Activated CD8-positive, alpha-beta T cell treated with anti-CD3 and anti-CD28 coated beads, Interleukin-2, amount 10 ng/mL, durations not matched to agents 7 days and 5 days (primary cell): ENCODE results near the gene TMEM52. TPM values are rescaled to one million over a fixed set of nuclear protein-coding genes. Genes with fewer than 3 reads are reported as not detected.

Experiments
- ATAC-seq: fragments of 150-1000 bp; cut with Tn5 transposase; one replicate; pipeline ENCODE4 v1.10.0; 2021; ENCODE audit warnings: moderate library complexity
- CTCF ChIA-PET: fragments of 350-600 bp; sonication (Branson Sonifier 250); formaldehyde crosslinking; loops from one replicate; lab custom pipeline; 2021; ENCODE audit warnings: antibody characterized with exemption; lab: Charles Lee
- POLR2A ChIA-PET: fragments of 350-600 bp; sonication (Branson Sonifier 250); formaldehyde crosslinking; loops from one replicate; lab custom pipeline; 2021; ENCODE audit warnings: antibody characterized with exemption; lab: Charles Lee
- DNase-seq: peaks from one replicate; pipeline ENCODE4 v3.0.0-alpha.2; 2020
- H3K27ac Mint-ChIP-seq: one replicate; pipeline ENCODE4 v1.8.0; 2021; ENCODE audit warnings: mild to moderate bottlenecking, mixed read lengths
- H3K27me3 Mint-ChIP-seq: one replicate; pipeline ENCODE4 v1.8.0; 2021; ENCODE audit warnings: low read depth, mixed read lengths
- H3K36me3 Mint-ChIP-seq: one replicate; pipeline ENCODE4 v1.8.0; 2021; ENCODE audit warnings: low read depth, mixed read lengths
- H3K4me1 Mint-ChIP-seq: one replicate; pipeline ENCODE4 v1.8.0; 2021; ENCODE audit warnings: low read depth, mixed read lengths
- H3K4me3 Mint-ChIP-seq: one replicate; pipeline ENCODE4 v1.8.0; 2021; ENCODE audit warnings: mild to moderate bottlenecking, mixed read lengths
- H3K9me3 Mint-ChIP-seq: one replicate; pipeline ENCODE4 v1.8.0; 2022; ENCODE audit warnings: mixed read lengths; ENCODE audit not compliant: insufficient read depth
- total RNA-seq, 2 experiments: library from RNA; stranded (reverse); gene quantifications; one replicate each; pipeline ENCODE4 v1.2.3, GENCODE V29; 2021

Gene TMEM52
- total RNA-seq, 2 experiments from 2014 or later = 0.70 TPM; not detected in 1

GRCh38 chr1:1924849-1925248 is 5.8 kb upstream of the TMEM52 start:
- ChIA-PET POLR2A (no interaction called here), CTCF (no interaction called here)
- H3K9me3 Mint-ChIP-seq = no peaks in the 10 kb centered on the region
- no peaks in the 10 kb centered on the region for H3K36me3 Mint-ChIP-seq
- DNase-seq (no peak), ATAC-seq (no peak)
- H3K4me3 Mint-ChIP-seq = no peak overlapping the region
- H3K27ac Mint-ChIP-seq = no peak overlapping the region
- no peaks in the 10 kb centered on the region for H3K4me1 Mint-ChIP-seq
- H3K27me3 Mint-ChIP-seq = no peaks in the 10 kb centered on the region

GRCh38 chr1:1924386-1924785 is 5.3 kb upstream of the TMEM52 start:
- Mint-ChIP-seq H3K4me3 (no peak overlapping the region), H3K4me1 (no peaks in the 10 kb centered on the region), H3K27ac (no peak overlapping the region), H3K27me3 (no peaks in the 10 kb centered on the region), H3K9me3 (no peaks in the 10 kb centered on the region), H3K36me3 (no peaks in the 10 kb centered on the region)
- ChIA-PET POLR2A (no interaction called here), CTCF (no interaction called here)
- DNase-seq = no peak
- no peak for ATAC-seq

- POLR2A ChIA-PET = no interaction called here
- CTCF ChIA-PET = interaction anchor here (1.0 kb wide), 1 partner anchor 121 kb away, joined by 3 read pairs; no protein-coding TSS in a partner anchor
- DNase-seq = no peak
- Mint-ChIP-seq H3K9me3 (no peaks in the 10 kb centered on the region), H3K4me1 (peaks cover 3% of the 10 kb centered on the region), H3K27me3 (no peaks in the 10 kb centered on the region), H3K36me3 (no peaks in the 10 kb centered on the region), H3K4me3 (no peak overlapping the region), H3K27ac (no peak overlapping the region)
- ATAC-seq = no peak
Observed at GRCh38 chr1:1922956-1923833, 4.1 kb upstream of the TMEM52 start.

GRCh38 chr1:1922702-1922955 is 3.5 kb upstream of the TMEM52 start:
- Mint-ChIP-seq H3K4me3 (no peak overlapping the region), H3K27ac (no peak overlapping the region), H3K4me1 (peaks cover 4% of the 10 kb centered on the region), H3K36me3 (no peaks in the 10 kb centered on the region), H3K9me3 (no peaks in the 10 kb centered on the region), H3K27me3 (no peaks in the 10 kb centered on the region)
- ChIA-PET POLR2A (no interaction called here), CTCF (no interaction called here)
- ATAC-seq (no peak), DNase-seq (no peak)

DNA sequence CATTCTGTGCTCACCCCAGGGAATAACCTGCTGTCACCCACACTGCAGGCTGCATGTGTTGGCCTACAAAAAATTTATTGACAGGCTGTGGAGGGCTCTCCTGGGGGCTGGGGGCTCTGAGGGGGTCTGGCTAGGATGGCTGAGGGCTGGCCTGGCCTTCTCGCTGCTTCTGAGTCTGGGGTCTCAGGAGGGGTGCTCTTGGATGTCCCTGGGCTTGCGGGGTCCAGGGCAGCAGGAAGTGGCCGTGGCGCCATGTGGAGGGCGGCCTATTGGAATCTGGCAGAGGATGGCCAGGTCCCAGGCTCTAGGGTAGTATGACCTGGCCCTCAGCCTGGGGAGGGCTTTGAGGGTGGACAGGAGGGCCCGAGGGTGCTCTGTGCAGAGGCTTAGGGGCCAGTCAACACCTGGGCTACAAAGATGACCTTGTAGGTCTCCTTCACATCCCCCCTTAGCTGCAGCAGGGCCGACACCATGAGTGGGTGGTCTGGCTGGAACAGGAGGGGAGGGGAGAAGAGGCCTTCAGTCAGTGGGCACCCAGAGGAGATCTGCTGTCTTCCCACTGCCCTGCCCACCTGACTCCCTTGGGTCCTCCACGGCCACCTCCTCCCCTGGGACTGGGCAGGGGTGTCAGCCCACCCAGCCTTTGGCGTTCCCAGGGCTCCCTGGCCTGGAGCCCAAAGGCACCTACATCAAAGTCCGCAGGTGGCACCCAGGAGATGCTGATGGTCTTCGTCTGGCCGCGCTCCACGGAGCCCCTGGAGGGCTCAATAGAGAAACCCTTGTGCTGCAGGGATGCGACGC is 3.0 kb upstream of the TMEM52 start:
- ATAC-seq = no peak
- ChIA-PET CTCF (no interaction called here), POLR2A (no interaction called here)
- H3K36me3 Mint-ChIP-seq = no peaks in the 10 kb centered on the region
- no peaks in the 10 kb centered on the region for H3K9me3 Mint-ChIP-seq
- DNase-seq = no peak
- H3K27ac Mint-ChIP-seq = no peak overlapping the region
- no peak overlapping the region for H3K4me3 Mint-ChIP-seq
- peaks cover 4% of the 10 kb centered on the region for H3K4me1 Mint-ChIP-seq
- no peaks in the 10 kb centered on the region for H3K27me3 Mint-ChIP-seq

- Mint-ChIP-seq H3K4me1 (peaks cover 4% of the 10 kb centered on the region), H3K4me3 (no peak overlapping the region), H3K27ac (no peak overlapping the region), H3K36me3 (no peaks in the 10 kb centered on the region), H3K9me3 (no peaks in the 10 kb centered on the region), H3K27me3 (no peaks in the 10 kb centered on the region)
- ChIA-PET POLR2A (no interaction called here), CTCF (interaction anchor here (0.9 kb wide), 1 partner anchor 12 kb away, joined by 3 read pairs; no protein-coding TSS in a partner anchor)
- DNase-seq (no peak), ATAC-seq (no peak)
Observed at GRCh38 chr1:1921459-1921862, 2.4 kb upstream of the TMEM52 start.

- H3K27ac Mint-ChIP-seq = peak overlapping the region; percentile 52
- ChIA-PET POLR2A (no interaction called here), CTCF (interaction anchor here (0.9 kb wide), 1 partner anchor 12 kb away, joined by 3 read pairs; no protein-coding TSS in a partner anchor)
- no peaks in the 10 kb centered on the region for H3K9me3 Mint-ChIP-seq
- H3K4me3 Mint-ChIP-seq = no peak overlapping the region
- H3K36me3 Mint-ChIP-seq = no peaks in the 10 kb centered on the region
- no peak for DNase-seq
- no peak for ATAC-seq
- H3K4me1 Mint-ChIP-seq = peaks cover 4% of the 10 kb centered on the region
- H3K27me3 Mint-ChIP-seq = no peaks in the 10 kb centered on the region
Observed at GRCh38 chr1:1920608-1921458, 1.8 kb upstream of the TMEM52 start.

DNA sequence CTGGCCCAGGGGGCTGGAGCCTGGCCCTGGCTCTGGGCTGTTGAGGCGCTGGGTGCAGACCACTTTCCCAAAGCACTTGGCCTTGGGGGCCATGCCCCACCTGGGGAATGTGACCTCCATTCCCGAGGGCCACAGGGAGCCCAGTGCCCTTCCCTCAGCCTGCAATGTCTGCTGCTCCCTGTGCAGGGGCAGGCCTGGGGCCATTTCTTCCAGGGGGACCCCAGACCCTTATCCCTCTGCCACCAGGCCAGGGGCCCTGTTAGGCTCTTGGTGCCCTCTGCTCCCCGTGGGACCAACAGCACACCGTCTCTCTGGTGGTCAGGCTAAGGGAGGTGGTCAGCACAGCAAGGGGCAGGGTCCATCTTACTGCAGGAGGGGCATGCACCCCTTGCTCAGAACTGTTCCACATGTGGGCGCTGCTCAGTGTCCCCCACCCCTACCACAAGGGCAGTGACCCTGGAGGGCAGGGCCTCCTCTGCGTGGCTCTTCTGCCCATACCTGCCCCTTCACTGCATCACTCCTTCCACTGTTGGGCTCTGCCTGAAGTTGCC is 1.1 kb upstream of the TMEM52 start:
- H3K4me3 Mint-ChIP-seq = peak overlapping the region; percentile 56
- no peaks in the 10 kb centered on the region for H3K9me3 Mint-ChIP-seq
- H3K4me1 Mint-ChIP-seq = peaks cover 4% of the 10 kb centered on the region
- H3K27me3 Mint-ChIP-seq = no peaks in the 10 kb centered on the region
- CTCF ChIA-PET = no interaction called here
- H3K36me3 Mint-ChIP-seq = no peaks in the 10 kb centered on the region
- no peak for ATAC-seq
- no peak for DNase-seq
- H3K27ac Mint-ChIP-seq = peak overlapping the region; percentile 52
- POLR2A ChIA-PET = no interaction called here

- Mint-ChIP-seq H3K27ac (peak overlapping the region; percentile 79), H3K4me3 (peak overlapping the region; percentile 56), H3K9me3 (no peaks in the 10 kb centered on the region), H3K27me3 (no peaks in the 10 kb centered on the region), H3K4me1 (peaks cover 4% of the 10 kb centered on the region), H3K36me3 (no peaks in the 10 kb centered on the region)
- DNase-seq (peak; percentile 99), ATAC-seq (peak; percentile 93)
- CTCF ChIA-PET = no interaction called here
- POLR2A ChIA-PET = no interaction called here
Observed at GRCh38 chr1:1919304-1920056, 401 bp upstream of the TMEM52 start.

DNA sequence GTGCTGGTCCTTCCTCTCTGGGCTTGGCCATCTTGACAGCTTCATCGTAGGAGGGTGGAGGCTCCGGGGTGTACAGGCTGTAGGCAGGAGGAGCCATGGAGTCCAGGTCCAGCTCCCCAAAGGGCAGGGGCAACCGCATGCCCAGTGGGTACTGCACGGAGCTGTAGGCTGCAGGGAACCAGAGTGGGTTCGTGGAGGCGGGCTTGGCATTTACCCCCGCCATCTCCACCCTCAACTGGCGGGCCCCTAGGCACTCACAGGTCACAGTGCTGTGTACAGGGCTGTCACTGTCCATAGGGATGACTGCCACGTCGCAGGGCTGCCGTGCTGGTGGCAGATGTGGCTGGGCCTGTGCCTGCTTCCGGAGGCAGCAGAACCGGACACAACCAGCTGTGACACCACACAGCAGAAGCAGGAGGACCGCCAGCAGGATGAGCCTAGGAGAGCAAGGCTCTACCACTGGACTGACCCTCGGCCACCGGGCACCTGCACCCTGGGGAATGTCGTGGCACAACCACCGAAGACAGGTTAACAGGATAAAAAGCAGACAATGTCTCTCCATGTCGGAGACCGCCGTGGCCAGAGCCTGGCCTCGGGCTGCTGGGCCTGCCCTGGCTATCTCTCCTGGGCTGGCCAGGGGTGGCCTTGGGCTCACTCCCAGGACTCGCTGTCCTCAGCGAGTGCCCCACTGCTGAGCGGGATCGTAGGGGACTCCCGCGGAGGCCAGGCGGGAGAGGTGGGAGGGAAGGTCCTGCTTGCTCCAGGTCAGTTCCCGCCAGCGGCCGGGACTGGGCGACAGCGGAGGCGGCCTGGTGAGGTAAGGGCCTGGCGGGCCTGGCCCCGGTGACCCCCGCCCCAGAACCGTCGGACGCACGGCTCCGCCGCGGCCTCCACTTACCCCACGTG is 831 bp downstream of the TMEM52 start:
- Mint-ChIP-seq H3K27me3 (peaks cover 3% of the 10 kb centered on the region), H3K4me3 (peak overlapping the region; percentile 25), H3K9me3 (no peaks in the 10 kb centered on the region), H3K27ac (no peak overlapping the region), H3K4me1 (peaks cover 4% of the 10 kb centered on the region), H3K36me3 (no peaks in the 10 kb centered on the region)
- DNase-seq = no peak
- ChIA-PET POLR2A (no interaction called here), CTCF (interaction anchor here (0.6 kb wide), 1 partner anchor 126 kb away, joined by 3 read pairs; no protein-coding TSS in a partner anchor)
- ATAC-seq = no peak
